Fibroblast of mammary gland (primary cell): ENCODE measurements around the gene EFNA5.

Experiments used
- DNase-seq: peaks from one replicate; pipeline ENCODE4 v3.0.0-alpha.2; 2010; ENCODE audit warnings: low read depth
- H3K4me3 ChIP-seq: 2 replicates; pipeline ENCODE4 v1.5.1; 2011; ENCODE audit warnings: low read depth, mild to moderate bottlenecking, low read length, moderate library complexity; ENCODE audit not compliant: control insufficient read depth
- CTCF ChIP-seq: conservative IDR thresholded peaks from 2 replicates; pipeline ENCODE4 v1.5.1; 2011; ENCODE audit warnings: low read depth, low read length, inconsistent platforms; ENCODE audit not compliant: control insufficient read depth, insufficient read depth

The EFNA5 gene

GRCh38 chr5:107570181-107570580, 100.6 kb downstream of the EFNA5 start:
- H3K4me3 ChIP-seq: no peak overlapping the region
- DNase-seq: no peak
- TF ChIP-seq CTCF: no peak

- no peak for TF ChIP-seq CTCF
- DNase-seq: no peak
- no peak overlapping the region for H3K4me3 ChIP-seq
These were observed 102.7 kb downstream of the EFNA5 start for GRCh38 chr5:107567901-107568671.

DNA sequence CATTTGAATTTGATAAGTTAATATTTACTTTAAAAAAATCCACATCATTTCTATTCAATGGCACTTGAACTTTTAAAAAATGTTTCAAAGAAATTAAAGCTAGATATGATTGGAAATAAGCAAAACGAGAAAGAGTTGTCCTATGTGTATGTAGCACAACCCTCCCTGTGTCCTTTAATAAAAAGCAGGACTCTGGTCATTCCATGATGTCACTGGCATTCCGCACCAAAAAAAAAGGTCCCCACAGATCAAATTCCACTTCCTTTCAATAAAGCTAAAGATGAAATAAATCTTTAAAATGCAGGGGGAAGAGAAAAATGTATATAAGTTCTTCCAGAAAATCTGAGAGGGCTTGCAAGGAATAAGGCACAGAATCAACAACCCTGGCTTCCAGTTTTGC, 103.8 kb downstream of the EFNA5 start:
- TF ChIP-seq CTCF: no peak
- DNase-seq: no peak
- no peak overlapping the region for H3K4me3 ChIP-seq

DNA sequence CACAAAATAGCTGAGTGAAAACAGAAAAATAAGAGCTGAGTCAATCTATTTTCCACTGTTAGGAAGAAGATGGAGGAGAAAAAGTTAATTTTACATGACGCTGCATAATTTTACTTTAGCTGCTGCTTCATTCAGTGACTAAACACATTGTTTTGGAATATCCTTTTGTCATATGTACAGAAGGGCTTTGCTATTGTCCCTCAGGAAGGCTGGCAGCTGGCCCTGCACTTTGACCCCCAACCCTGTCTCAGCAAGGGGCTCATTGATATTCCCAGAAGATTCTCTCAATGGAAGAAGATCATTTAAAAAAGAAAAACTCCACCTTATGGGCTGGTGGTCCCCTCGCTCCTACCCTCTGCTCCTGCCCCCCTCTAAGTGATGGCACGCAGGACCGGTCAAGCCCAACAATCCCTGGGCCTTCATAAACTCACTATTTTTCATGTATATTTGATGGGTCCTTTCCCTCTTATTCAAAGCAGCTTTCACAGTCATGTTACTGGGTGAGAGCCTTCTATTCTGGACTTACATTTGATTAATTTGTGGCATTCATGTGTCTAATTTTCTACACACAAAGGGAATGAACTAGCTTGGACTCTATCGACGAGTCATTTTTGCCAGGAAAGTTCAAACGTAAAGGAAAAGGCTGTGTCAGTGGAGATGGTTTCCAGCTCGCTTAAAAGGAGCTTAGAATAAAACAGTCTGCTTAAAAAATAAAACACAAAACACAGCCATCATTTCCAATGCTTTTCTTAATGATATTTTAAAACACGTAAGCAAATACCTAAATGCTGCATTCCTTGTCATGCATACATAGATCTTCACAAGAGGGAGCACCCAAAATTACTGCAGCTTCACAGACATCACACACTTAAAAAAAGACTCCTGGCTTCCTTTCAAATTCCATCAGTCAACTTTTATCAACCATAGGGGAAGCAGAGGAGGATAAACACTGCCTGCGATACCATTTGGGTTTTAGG, 104.7 kb downstream of the EFNA5 start:
- no peak overlapping the region for H3K4me3 ChIP-seq
- no peak for TF ChIP-seq CTCF
- DNase-seq: no peak

DNA sequence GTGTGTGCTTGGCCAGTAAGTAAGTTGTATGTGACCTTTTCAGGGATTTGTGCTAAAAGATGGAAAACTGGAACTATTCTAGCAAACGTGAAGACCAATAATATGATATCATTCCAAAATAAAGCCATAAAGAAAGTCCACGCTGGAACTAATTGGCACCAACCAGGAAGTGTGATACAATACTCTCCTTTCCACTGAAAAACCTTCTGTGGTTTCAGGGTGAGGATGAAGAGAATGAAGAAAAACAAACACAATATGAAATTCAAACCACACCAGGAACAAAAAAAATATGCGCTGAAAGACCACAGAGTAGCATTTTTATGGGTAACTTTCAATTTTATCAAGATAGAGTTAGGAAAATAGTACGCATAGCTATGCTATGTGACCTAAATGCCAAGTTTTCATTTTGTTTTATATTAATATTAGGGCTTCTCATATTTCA, 105.8 kb downstream of the EFNA5 start:
- peak; percentile 23 for DNase-seq
- no peak for TF ChIP-seq CTCF
- H3K4me3 ChIP-seq: no peak overlapping the region

DNA sequence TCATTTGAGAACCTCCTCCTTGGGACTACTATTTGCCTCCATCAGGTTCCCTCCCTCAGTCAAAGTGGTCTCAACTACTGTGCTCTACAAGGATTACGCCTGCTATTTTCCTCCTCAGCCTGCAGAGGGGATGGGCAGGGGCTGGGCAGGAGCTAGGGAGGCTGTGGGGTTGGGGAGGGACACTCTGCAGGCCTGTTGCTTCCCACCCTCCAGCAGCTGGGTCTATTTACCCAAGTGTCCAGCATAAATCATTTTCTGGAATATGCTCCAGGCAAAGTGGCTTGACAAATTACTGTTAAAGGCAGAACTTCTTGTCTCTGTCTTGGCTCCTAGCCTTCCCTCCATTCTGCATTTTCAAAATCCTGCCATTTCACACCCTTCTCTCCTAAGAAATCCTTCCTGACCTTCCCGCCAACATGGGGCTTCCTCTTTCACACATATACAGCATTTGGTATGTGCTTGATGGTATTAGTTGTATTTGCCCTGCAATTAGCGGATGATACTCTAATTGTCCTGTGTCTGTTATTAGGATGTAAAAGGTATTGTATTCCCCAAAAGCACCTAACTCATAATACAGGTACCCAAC, 106.7 kb downstream of the EFNA5 start:
- no peak for DNase-seq
- H3K4me3 ChIP-seq: no peak overlapping the region
- no peak for TF ChIP-seq CTCF
